ENCODE data around the gene CREM. TPM values are rescaled to one million over a fixed set of nuclear protein-coding genes. Genes with fewer than 3 reads are reported as not detected.

The CREM gene
- total RNA-seq, 1 donor from 2014 or later: 189 TPM

DNA sequence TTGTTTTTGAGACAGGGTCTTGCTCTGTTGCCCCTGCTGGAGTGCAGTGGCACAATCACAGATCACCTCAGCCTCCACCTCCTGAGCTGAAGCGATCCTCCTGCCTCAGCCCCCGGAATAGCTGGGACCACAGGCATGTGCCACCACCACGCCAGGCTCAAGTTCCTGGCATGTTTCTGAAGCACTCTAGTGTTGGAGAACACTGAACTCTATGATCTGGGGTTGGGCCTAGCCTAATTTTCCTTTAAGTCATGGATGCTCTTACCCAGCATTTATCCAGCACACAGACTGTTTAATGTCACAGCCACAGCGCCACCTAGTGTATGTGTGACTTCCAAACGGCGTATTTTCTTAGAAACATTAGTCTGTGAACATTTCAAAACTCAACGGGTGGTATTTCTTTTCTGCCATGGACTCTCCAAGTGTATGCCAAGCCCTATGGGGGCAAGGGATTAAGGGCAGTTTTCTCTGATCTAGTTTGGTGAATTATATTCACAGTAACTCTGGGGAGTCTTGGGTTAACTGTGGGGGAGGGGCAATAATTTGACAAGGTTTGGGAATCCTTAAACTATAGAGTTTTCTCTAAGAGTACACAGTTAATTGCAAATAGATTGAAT is 91.8 kb downstream of the CREM start:
- H3K27ac Mint-ChIP-seq: peak overlapping the region; percentile 97
- H3K4me1 Mint-ChIP-seq (ENCODE audit: low read depth): peaks cover 62% of the 10 kb centered on the region
- H3K9me3 Mint-ChIP-seq: no peaks in the 10 kb centered on the region
- peak overlapping the region; percentile 66 for H3K4me3 Mint-ChIP-seq (ENCODE audit: low read depth)
- H3K36me3 Mint-ChIP-seq (ENCODE audit: low read depth): peaks cover 11% of the 10 kb centered on the region
- no peaks in the 10 kb centered on the region for H3K27me3 Mint-ChIP-seq (ENCODE audit: low read depth)
- peak; percentile 78 for DNase-seq (ENCODE audit: low spot score)
- intact Hi-C loops (cut with micrococcal nuclease): loop anchor here (1.0 to 2.0 kb wide), 6 partner anchors 10 to 224 kb away; no protein-coding TSS in a partner anchor

- no peaks in the 10 kb centered on the region for H3K9me3 Mint-ChIP-seq
- H3K27ac Mint-ChIP-seq: peak overlapping the region; percentile 97
- peaks cover 4% of the 10 kb centered on the region for H3K36me3 Mint-ChIP-seq (ENCODE audit: low read depth)
- intact Hi-C loops (cut with micrococcal nuclease): loop anchor here (1.0 to 2.0 kb wide), 4 partner anchors 70 to 224 kb away; no protein-coding TSS in a partner anchor
- peaks cover 56% of the 10 kb centered on the region for H3K4me1 Mint-ChIP-seq (ENCODE audit: low read depth)
- peak overlapping the region; percentile 1 for H3K4me3 Mint-ChIP-seq (ENCODE audit: low read depth)
- DNase-seq (ENCODE audit: low spot score): no peak
- no peaks in the 10 kb centered on the region for H3K27me3 Mint-ChIP-seq (ENCODE audit: low read depth)
Measured at GRCh38 chr10:35219292-35219691, 92.6 kb downstream of the CREM start.

- Mint-ChIP-seq H3K27ac (peak overlapping the region; percentile 97), H3K27me3 (ENCODE audit: low read depth) (no peaks in the 10 kb centered on the region), H3K36me3 (ENCODE audit: low read depth) (peaks cover under 1% of the 10 kb centered on the region), H3K4me1 (ENCODE audit: low read depth) (peaks cover 56% of the 10 kb centered on the region), H3K9me3 (no peaks in the 10 kb centered on the region), H3K4me3 (ENCODE audit: low read depth) (no peak overlapping the region)
- intact Hi-C loops (cut with micrococcal nuclease): loop anchor here (1.0 to 2.0 kb wide), 4 partner anchors 71 to 225 kb away; no protein-coding TSS in a partner anchor
- DNase-seq (ENCODE audit: low spot score): no peak
Measured at GRCh38 chr10:35219891-35220890, 93.5 kb downstream of the CREM start.

GRCh38 chr10:35223016-35223415 is 96.4 kb downstream of the CREM start:
- H3K9me3 Mint-ChIP-seq: no peaks in the 10 kb centered on the region
- H3K36me3 Mint-ChIP-seq (ENCODE audit: low read depth): no peaks in the 10 kb centered on the region
- no peak overlapping the region for H3K4me3 Mint-ChIP-seq (ENCODE audit: low read depth)
- no peaks in the 10 kb centered on the region for H3K27me3 Mint-ChIP-seq (ENCODE audit: low read depth)
- intact Hi-C loops (cut with micrococcal nuclease): no loop called here
- H3K27ac Mint-ChIP-seq: no peak overlapping the region
- H3K4me1 Mint-ChIP-seq (ENCODE audit: low read depth): peaks cover 41% of the 10 kb centered on the region
- no peak for DNase-seq (ENCODE audit: low spot score)

DNA sequence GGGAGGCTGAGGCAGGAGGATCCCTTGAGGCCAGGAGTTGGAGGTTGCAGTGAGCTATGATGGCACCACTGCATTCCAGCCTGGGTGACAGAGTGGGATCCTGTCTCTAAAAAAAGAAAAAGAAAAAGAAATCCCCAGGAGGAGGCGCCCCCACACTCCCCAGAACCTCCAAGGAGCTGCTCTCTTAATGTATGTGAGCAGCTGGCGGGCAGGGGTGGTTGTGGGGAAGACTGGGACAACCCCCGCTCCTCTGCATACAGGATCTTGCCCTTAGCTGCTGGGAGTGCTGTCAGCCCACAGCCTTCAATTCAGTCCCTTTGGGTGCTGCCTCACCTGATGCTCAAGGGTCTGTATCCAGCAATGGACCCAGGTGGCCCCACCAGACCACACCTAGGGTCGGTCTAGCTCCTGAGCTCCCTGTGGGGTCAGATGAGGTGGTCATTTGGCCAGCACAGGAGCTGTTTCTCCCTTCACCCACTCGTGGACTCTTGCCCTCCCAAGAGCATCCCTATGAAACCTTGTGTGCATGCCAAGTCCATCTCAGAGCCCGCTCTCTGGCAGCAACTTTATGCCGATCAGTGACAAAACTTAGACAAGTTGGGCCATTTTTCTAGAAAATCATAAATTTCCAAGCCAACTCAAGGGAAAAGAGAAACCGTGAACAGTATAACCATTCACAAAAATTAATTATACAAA is 97.5 kb downstream of the CREM start:
- no peak overlapping the region for H3K4me3 Mint-ChIP-seq (ENCODE audit: low read depth)
- no peaks in the 10 kb centered on the region for H3K9me3 Mint-ChIP-seq
- no peaks in the 10 kb centered on the region for H3K27me3 Mint-ChIP-seq (ENCODE audit: low read depth)
- no peak overlapping the region for H3K27ac Mint-ChIP-seq
- H3K4me1 Mint-ChIP-seq (ENCODE audit: low read depth): peaks cover 29% of the 10 kb centered on the region
- H3K36me3 Mint-ChIP-seq (ENCODE audit: low read depth): no peaks in the 10 kb centered on the region
- no peak for DNase-seq (ENCODE audit: low spot score)
- intact Hi-C loops (cut with micrococcal nuclease): no loop called here

GRCh38 chr10:35225204-35225603 is 98.6 kb downstream of the CREM start:
- no peak overlapping the region for H3K4me3 Mint-ChIP-seq (ENCODE audit: low read depth)
- no peak for DNase-seq (ENCODE audit: low spot score)

DNA sequence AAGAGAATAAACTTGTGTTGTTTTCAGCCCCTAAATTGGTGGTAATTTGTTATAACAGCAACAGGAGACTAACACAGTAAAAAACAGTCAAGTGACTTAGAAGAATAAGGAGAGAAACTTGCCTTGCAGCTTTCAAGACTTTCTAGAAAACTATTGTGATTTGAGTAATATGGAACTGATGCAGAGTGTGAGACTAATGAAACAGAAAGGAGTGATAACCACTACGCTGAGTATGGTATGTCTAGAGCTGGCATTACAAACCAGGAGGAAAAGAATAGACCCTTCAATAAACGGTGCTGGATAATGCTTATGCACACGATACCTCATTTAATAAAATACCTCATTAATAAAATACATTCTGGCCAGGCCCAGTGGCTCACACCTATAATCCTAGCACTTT is 99.9 kb downstream of the CREM start:
- DNase-seq (ENCODE audit: low spot score): no peak
- H3K4me1 Mint-ChIP-seq (ENCODE audit: low read depth): peaks cover 14% of the 10 kb centered on the region
- H3K27ac Mint-ChIP-seq: no peak overlapping the region
- no peaks in the 10 kb centered on the region for H3K27me3 Mint-ChIP-seq (ENCODE audit: low read depth)
- intact Hi-C loops (cut with micrococcal nuclease): no loop called here
- H3K4me3 Mint-ChIP-seq (ENCODE audit: low read depth): no peak overlapping the region
- H3K36me3 Mint-ChIP-seq (ENCODE audit: low read depth): no peaks in the 10 kb centered on the region
- H3K9me3 Mint-ChIP-seq: no peaks in the 10 kb centered on the region

More at GRCh38 chr10:35225204-35225603, 98.6 kb downstream of the CREM start:
- peaks cover 22% of the 10 kb centered on the region for H3K4me1 Mint-ChIP-seq (ENCODE audit: low read depth)
- no peaks in the 10 kb centered on the region for H3K27me3 Mint-ChIP-seq (ENCODE audit: low read depth)
- no peaks in the 10 kb centered on the region for H3K9me3 Mint-ChIP-seq
- H3K27ac Mint-ChIP-seq: peak overlapping the region; percentile 1
- intact Hi-C loops (cut with micrococcal nuclease): no loop called here
- H3K36me3 Mint-ChIP-seq (ENCODE audit: low read depth): no peaks in the 10 kb centered on the region

DNA sequence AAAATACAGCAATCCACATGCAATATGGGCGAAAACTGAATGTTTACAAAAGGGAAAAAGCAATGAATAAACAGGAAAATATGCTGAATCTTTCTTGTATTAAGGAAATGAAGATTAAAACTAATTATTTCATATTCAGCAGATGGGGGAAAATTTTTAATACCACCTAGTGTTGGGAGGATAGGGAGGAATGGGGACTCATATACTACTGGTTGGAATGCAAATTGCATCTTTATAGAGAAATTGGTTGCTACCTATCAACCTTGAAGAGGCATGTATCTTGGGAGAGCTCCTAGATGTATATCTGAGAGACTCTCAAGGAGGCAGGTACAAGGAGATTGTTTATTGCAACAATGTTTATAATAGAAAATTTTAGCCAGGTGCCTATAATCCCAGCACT is 101.4 kb downstream of the CREM start:
- Mint-ChIP-seq H3K36me3 (ENCODE audit: low read depth) (no peaks in the 10 kb centered on the region), H3K27ac (no peak overlapping the region), H3K27me3 (ENCODE audit: low read depth) (no peaks in the 10 kb centered on the region), H3K9me3 (no peaks in the 10 kb centered on the region), H3K4me3 (ENCODE audit: low read depth) (no peak overlapping the region), H3K4me1 (ENCODE audit: low read depth) (peaks cover 14% of the 10 kb centered on the region)
- intact Hi-C loops (cut with micrococcal nuclease): no loop called here
- DNase-seq (ENCODE audit: low spot score): no peak

DNA sequence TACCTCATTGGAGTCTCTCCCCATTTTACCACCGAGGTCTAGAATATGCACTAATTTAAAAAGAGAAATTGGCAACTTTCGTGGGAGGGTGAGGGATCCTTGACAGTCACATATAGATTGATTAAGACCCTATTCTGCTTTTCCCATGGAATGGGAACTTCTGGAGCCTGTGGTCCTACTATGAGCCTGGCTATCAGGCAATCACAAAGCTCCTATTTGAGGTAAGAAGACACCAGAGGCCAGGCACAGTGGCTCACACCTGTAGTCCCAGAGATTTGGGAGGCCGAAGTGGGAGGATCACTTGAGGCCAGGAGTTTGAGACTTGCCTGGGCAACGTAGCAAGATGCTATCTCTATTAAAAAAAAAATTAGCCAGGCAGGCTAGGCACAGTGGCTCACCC is 105.0 kb downstream of the CREM start:
- Mint-ChIP-seq H3K27me3 (ENCODE audit: low read depth) (no peaks in the 10 kb centered on the region), H3K9me3 (no peaks in the 10 kb centered on the region), H3K4me1 (ENCODE audit: low read depth) (no peaks in the 10 kb centered on the region), H3K27ac (no peak overlapping the region), H3K36me3 (ENCODE audit: low read depth) (no peaks in the 10 kb centered on the region), H3K4me3 (ENCODE audit: low read depth) (no peak overlapping the region)
- no peak for DNase-seq (ENCODE audit: low spot score)
- intact Hi-C loops (cut with micrococcal nuclease): no loop called here

- no peaks in the 10 kb centered on the region for H3K9me3 Mint-ChIP-seq
- no peak overlapping the region for H3K4me3 Mint-ChIP-seq (ENCODE audit: low read depth)
- intact Hi-C loops (cut with micrococcal nuclease): no loop called here
- no peaks in the 10 kb centered on the region for H3K36me3 Mint-ChIP-seq (ENCODE audit: low read depth)
- no peak overlapping the region for H3K27ac Mint-ChIP-seq
- H3K4me1 Mint-ChIP-seq (ENCODE audit: low read depth): no peaks in the 10 kb centered on the region
- DNase-seq (ENCODE audit: low spot score): no peak
- H3K27me3 Mint-ChIP-seq (ENCODE audit: low read depth): no peaks in the 10 kb centered on the region
Measured at GRCh38 chr10:35232527-35232926, 105.9 kb downstream of the CREM start.

- Mint-ChIP-seq H3K9me3 (no peaks in the 10 kb centered on the region), H3K27me3 (ENCODE audit: low read depth) (no peaks in the 10 kb centered on the region), H3K36me3 (ENCODE audit: low read depth) (no peaks in the 10 kb centered on the region), H3K27ac (no peak overlapping the region), H3K4me1 (ENCODE audit: low read depth) (no peaks in the 10 kb centered on the region), H3K4me3 (ENCODE audit: low read depth) (no peak overlapping the region)
- intact Hi-C loops (cut with micrococcal nuclease): no loop called here
- no peak for DNase-seq (ENCODE audit: low spot score)
Measured at GRCh38 chr10:35234073-35234472, 107.4 kb downstream of the CREM start.

GRCh38 chr10:35236739-35237138 is 110.1 kb downstream of the CREM start:
- intact Hi-C loops (cut with micrococcal nuclease): no loop called here
- no peak for DNase-seq (ENCODE audit: low spot score)

More at GRCh38 chr10:35236739-35237138, 110.1 kb downstream of the CREM start:
- Mint-ChIP-seq H3K9me3 (no peaks in the 10 kb centered on the region), H3K27ac (no peak overlapping the region), H3K27me3 (ENCODE audit: low read depth) (no peaks in the 10 kb centered on the region), H3K4me3 (ENCODE audit: low read depth) (no peak overlapping the region), H3K4me1 (ENCODE audit: low read depth) (no peaks in the 10 kb centered on the region), H3K36me3 (ENCODE audit: low read depth) (no peaks in the 10 kb centered on the region)

Measured in activated T-helper 2 cell treated with anti-CD3 and anti-CD28 coated beads, Interferon-gamma antibody, Interleukin-2, Interleukin-4, amounts not matched to agents 10 μg/mL and 5 μg/mL and 100 μg/mL, durations not matched to agents 14 hours and 24 hours and 36 hours (primary cell).